Breast epithelium (tissue), 3 donors: ENCODE measurements around the gene PNPLA5.

ENCODE experiments used
- POLR2A ChIP-seq: fragments of 450-650 bp; IDR thresholded peaks from one replicate; pipeline ENCODE4 v1.6.1; 2016; ENCODE audit warnings: antibody characterized with exemption, mild to moderate bottlenecking, moderate library complexity
- POLR2AphosphoS5 ChIP-seq, 3 donors: sonication (generic); formaldehyde crosslinking; IDR thresholded peaks; one replicate each; pipeline ENCODE4 v1.6.1; 2017; ENCODE audit warnings: antibody characterized with exemption in 3 of 3
- TF ChIP-seq, protein P1 (sequence below), 3 donors: fragments of 450-650 bp; IDR thresholded peaks; one replicate each; pipeline ENCODE4 v1.5.1; 2016 to 2017; ENCODE audit warnings: antibody characterized with exemption in 3 of 3, mild to moderate bottlenecking in 3 of 3, moderate library complexity in 3 of 3

GRCh38 chr22:43882122-43882767 lies 9.6 kb downstream of the PNPLA5 start:
- TF ChIP-seq, protein P1, sequence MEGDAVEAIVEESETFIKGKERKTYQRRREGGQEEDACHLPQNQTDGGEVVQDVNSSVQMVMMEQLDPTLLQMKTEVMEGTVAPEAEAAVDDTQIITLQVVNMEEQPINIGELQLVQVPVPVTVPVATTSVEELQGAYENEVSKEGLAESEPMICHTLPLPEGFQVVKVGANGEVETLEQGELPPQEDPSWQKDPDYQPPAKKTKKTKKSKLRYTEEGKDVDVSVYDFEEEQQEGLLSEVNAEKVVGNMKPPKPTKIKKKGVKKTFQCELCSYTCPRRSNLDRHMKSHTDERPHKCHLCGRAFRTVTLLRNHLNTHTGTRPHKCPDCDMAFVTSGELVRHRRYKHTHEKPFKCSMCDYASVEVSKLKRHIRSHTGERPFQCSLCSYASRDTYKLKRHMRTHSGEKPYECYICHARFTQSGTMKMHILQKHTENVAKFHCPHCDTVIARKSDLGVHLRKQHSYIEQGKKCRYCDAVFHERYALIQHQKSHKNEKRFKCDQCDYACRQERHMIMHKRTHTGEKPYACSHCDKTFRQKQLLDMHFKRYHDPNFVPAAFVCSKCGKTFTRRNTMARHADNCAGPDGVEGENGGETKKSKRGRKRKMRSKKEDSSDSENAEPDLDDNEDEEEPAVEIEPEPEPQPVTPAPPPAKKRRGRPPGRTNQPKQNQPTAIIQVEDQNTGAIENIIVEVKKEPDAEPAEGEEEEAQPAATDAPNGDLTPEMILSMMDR (IDR thresholded peaks at IDR 0.05), result no peak
- TF ChIP-seq POLR2AphosphoS5 (IDR thresholded peaks at IDR 0.05), result no peak
- no peak for TF ChIP-seq POLR2A
